Progenitor cell of endocrine pancreas (in vitro differentiated cells): Measurements from ENCODE around the gene UBAP2L. TPM values are rescaled to one million over a fixed set of nuclear protein-coding genes. Genes with fewer than 3 reads are reported as not detected.

Experiments
- DNase-seq: peaks from one replicate; pipeline ENCODE4 v3.0.0; 2021; ENCODE audit warnings: low spot score; ENCODE audit not compliant: unreplicated experiment
- H3K27ac Mint-ChIP-seq: 2 replicates; pipeline ENCODE4 v1.8.0; 2021; ENCODE audit warnings: mild to moderate bottlenecking, moderate library complexity, mixed read lengths
- H3K27me3 Mint-ChIP-seq: 2 replicates; pipeline ENCODE4 v1.8.0; 2021; ENCODE audit warnings: mixed read lengths
- H3K36me3 Mint-ChIP-seq: 2 replicates; pipeline ENCODE4 v1.8.0; 2022; ENCODE audit warnings: mixed read lengths; ENCODE audit not compliant: insufficient read depth
- H3K4me1 Mint-ChIP-seq: 2 replicates; pipeline ENCODE4 v1.8.0; 2021; ENCODE audit warnings: low read depth, mixed read lengths
- H3K4me3 Mint-ChIP-seq: 2 replicates; pipeline ENCODE4 v1.8.0; 2021; ENCODE audit warnings: low read depth, mild to moderate bottlenecking, moderate library complexity, mixed read lengths
- H3K9me3 Mint-ChIP-seq: 2 replicates; pipeline ENCODE4 v1.8.0; 2021; ENCODE audit warnings: low read depth, mixed read lengths
- CTCF ChIP-seq: fragments of 200-600 bp; sonication (generic); IDR thresholded peaks from one replicate; pipeline ENCODE4 v1.5.0; 2021; ENCODE audit warnings: antibody characterized with exemption, mild to moderate bottlenecking; ENCODE audit not compliant: unreplicated experiment
- total RNA-seq: library from RNA; stranded (reverse); gene quantifications from 2 replicates; pipeline ENCODE4 v1.2.1, GENCODE V29; 2021

UBAP2L gene
- total RNA-seq, 1 donor from 2014 or later = 268 TPM

GRCh38 chr1:154237435-154237834, 16.7 kb downstream of the UBAP2L start:
- H3K27ac Mint-ChIP-seq = peak overlapping the region; percentile 4
- no peaks in the 10 kb centered on the region for H3K9me3 Mint-ChIP-seq
- TF ChIP-seq CTCF = no peak
- H3K27me3 Mint-ChIP-seq = no peaks in the 10 kb centered on the region
- no peaks in the 10 kb centered on the region for H3K4me1 Mint-ChIP-seq
- H3K36me3 Mint-ChIP-seq = peaks cover 42% of the 10 kb centered on the region
- H3K4me3 Mint-ChIP-seq = no peak overlapping the region
- DNase-seq = no peak

GRCh38 chr1:154237880-154238506, 17.2 kb downstream of the UBAP2L start:
- Mint-ChIP-seq H3K27ac (peak overlapping the region; percentile 42), H3K27me3 (no peaks in the 10 kb centered on the region), H3K4me1 (no peaks in the 10 kb centered on the region), H3K36me3 (peaks cover 46% of the 10 kb centered on the region), H3K4me3 (no peak overlapping the region), H3K9me3 (no peaks in the 10 kb centered on the region)
- no peak for TF ChIP-seq CTCF
- DNase-seq = no peak

- no peak for DNase-seq
- Mint-ChIP-seq H3K4me3 (no peak overlapping the region), H3K4me1 (no peaks in the 10 kb centered on the region), H3K27me3 (no peaks in the 10 kb centered on the region), H3K36me3 (peaks cover 50% of the 10 kb centered on the region), H3K9me3 (no peaks in the 10 kb centered on the region), H3K27ac (peak overlapping the region; percentile 5)
- TF ChIP-seq CTCF = no peak
Measured at GRCh38 chr1:154239491-154239890, 18.7 kb downstream of the UBAP2L start.

GRCh38 chr1:154240294-154240833, 19.6 kb downstream of the UBAP2L start:
- Mint-ChIP-seq H3K4me1 (no peaks in the 10 kb centered on the region), H3K4me3 (no peak overlapping the region), H3K9me3 (no peaks in the 10 kb centered on the region), H3K27me3 (no peaks in the 10 kb centered on the region), H3K36me3 (peaks cover 48% of the 10 kb centered on the region), H3K27ac (no peak overlapping the region)
- no peak for DNase-seq
- TF ChIP-seq CTCF = no peak

GRCh38 chr1:154241703-154242351, 21.1 kb downstream of the UBAP2L start:
- peaks cover 43% of the 10 kb centered on the region for H3K36me3 Mint-ChIP-seq
- H3K4me1 Mint-ChIP-seq = no peaks in the 10 kb centered on the region
- no peaks in the 10 kb centered on the region for H3K27me3 Mint-ChIP-seq
- DNase-seq = no peak
- no peak for TF ChIP-seq CTCF
- no peak overlapping the region for H3K4me3 Mint-ChIP-seq
- peak overlapping the region; percentile 57 for H3K27ac Mint-ChIP-seq
- no peaks in the 10 kb centered on the region for H3K9me3 Mint-ChIP-seq
